SU-DHL-6 (cell line): ENCODE measurements around the gene NCKIPSD.

ENCODE experiments used
- CTCF ChIP-seq: fragments of 200-600 bp; sonication (generic); IDR thresholded peaks from one replicate; pipeline ENCODE4 v1.5.1; 2017; ENCODE audit warnings: antibody characterized with exemption, mild to moderate bottlenecking, low read length, moderate library complexity; ENCODE audit not compliant: insufficient read depth, poor library complexity, severe bottlenecking
- EZH2phosphoT487 ChIP-seq: fragments of 200-600 bp; sonication (generic), shearing (Covaris generic); conservative IDR thresholded peaks from 2 replicates; pipeline ENCODE4 v1.6.1; 2018; ENCODE audit warnings: mild to moderate bottlenecking, antibody characterized with exemption, low read length, moderate library complexity, mixed read lengths

GRCh38 chr3:48688032-48688736, 2.5 kb upstream of the NCKIPSD start:
- no peak for TF ChIP-seq CTCF
- TF ChIP-seq EZH2phosphoT487: no peak
